NCI-H345 treated with DMSO at 0.1 percent for 48 hours (cell line): ENCODE results near the gene GABBR1.

Experiments
- DNase-seq: peaks from one replicate; lab custom pipeline; 2025; ENCODE audit not compliant: unreplicated experiment; lab: John Stamatoyannopoulos, UW

Gene GABBR1

GRCh38 chr6:29528988-29529560, 103.9 kb downstream of the GABBR1 start:
- DNase-seq, result no peak

GRCh38 chr6:29528300-29528931, 104.6 kb downstream of the GABBR1 start:
- DNase-seq, result no peak

- DNase-seq, result no peak
Measured at GRCh38 chr6:29527564-29527963, 105.4 kb downstream of the GABBR1 start.

DNA sequence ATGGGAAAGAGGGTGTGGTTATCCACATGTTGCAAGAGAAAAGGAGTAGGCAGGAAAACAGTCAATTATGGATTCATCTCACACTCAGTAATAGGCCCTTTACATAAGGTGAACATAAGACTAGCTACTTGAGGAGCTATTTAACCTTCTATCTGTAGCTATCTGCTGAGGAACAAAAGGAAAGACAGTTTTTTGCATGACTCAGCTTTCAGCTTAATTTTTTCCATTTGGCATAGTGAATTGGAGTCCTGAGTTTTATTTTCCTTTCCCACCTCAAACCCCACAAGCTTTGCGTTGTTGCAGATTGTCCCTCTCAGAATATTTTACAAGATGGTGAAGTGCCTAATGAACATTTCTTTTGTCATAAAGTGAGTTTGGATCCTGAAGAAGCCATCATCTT, 105.9 kb downstream of the GABBR1 start:
- no peak for DNase-seq

GRCh38 chr6:29525311-29525639, 107.7 kb downstream of the GABBR1 start:
- DNase-seq, result no peak

DNA sequence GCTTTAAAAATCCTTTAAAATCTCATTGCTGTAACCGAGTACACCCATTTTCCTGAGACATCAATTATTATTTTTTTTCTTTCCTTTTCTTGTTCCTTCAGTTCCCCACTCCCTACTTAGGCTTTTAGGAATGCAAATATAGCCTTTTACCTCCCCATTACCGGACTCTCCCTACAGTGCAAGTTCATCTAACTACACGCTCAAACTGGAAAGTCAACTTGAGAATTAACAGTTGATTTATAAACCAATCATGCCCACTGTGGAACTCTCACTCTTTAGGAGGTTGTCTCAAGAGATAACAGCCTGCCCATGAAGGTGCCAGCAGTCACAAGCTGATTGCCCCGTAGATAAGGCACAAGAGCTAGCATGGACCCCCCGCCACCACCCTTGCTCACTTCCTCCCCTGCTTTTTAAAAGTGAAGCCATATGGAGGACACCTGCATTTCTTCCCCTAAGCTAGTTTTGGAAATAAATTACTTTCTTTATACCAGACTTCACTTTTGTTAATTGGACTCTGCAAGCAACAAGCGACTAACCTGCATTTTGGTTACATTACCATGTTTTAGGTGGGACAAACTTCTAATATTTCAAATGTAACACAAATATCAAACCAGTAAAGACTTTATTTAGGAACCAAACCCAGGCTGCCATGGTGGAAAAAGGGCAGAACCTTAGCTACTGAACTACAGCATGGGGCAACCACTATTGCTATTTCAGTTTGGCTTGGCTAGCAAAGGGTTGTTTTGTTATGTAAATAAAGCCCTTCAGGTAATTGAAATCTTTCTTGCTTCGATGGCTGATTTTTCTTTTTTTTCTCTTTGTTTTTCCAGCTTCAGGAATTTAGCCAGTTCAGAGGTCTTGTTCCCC, 108.3 kb downstream of the GABBR1 start:
- DNase-seq, result no peak

DNA sequence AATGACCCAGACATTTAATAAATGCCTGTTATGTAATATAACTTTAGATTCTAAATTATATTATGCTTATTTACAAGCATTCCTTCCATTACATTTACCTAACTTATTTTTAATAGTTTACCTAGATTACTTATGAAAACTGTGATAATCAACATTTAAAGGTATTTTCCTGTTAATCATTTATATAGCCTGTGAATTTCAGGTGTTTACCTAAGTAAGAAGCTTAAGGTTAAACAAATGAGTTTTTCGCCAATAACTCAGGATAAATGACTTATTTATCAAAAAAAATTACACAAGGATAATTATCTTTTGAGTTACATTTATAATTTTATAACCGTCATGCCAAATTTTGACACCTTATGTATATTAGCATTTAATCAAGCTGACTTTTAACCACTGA, 108.9 kb downstream of the GABBR1 start:
- no peak for DNase-seq

- no peak for DNase-seq
Measured at GRCh38 chr6:29522227-29522626, 110.8 kb downstream of the GABBR1 start.

DNA sequence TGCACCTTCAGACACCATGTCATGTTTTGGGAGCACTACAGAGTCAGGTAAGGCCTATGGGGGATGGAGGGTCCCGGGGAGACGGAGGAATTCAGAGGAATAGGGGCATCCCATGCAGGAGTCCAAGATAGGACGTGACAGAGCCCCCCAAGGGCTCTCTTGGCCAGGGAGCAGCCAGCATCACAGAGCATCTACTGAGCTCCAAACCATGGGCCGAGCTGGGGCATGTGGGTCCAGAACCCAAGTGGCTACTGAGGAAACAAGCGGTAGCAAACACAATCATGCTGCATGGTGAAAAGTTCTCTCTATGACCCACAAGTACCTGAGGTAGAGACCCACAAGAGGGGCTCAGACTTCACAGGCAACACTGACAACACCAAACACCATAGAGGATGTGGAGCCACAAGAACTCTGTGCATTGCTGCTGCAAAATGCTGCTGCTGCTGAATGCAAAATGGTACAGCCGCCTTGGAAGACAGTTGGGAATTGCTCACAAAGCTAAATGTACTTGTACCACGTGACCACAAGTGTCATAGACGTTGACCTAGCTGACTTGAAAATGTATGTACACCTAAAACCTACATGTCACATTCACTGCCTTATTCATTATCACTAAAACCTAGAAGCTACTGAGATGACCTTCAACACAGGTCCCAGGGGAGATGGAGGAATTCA, 111.8 kb downstream of the GABBR1 start:
- DNase-seq, result no peak

- DNase-seq, result no peak
Measured at GRCh38 chr6:29520232-29520631, 112.8 kb downstream of the GABBR1 start.

DNA sequence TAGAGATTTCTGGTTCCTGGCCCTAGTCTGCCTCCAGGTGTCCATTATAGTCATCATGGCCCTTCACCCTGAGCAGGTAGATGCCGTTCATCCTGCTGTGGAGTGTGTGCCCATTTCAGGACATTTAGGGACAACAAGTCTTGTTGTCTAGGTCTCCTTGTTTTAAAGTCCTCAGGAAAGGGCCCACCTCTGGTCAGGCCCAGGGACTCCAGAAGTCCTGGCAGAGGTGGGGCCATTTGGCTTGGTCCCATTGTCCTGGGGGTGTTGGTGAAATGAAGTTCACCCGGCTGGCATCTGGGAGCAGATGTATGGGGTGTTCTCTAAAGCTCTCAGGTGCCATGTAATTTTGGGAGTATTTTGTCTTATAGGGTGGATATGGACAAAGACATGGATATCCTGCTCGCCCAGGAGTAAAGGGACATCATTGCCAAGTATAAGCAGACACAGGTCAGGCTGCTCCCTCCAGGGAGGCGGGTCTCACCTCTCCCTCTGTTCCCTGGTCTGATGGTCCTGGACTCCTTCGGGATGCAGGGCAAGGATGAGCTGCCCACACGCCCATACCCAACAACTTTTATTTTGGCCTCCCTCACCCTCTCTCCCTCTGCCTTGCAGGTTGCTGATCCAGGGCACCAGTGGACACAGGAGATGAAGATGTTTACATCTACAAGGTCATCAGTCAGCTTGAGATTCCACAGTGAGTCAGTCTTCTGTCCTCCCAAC, 113.5 kb downstream of the GABBR1 start:
- no peak for DNase-seq

GRCh38 chr6:29517728-29518440, 115.1 kb downstream of the GABBR1 start:
- no peak for DNase-seq

GRCh38 chr6:29517245-29517644, 115.7 kb downstream of the GABBR1 start:
- DNase-seq, result no peak

DNA sequence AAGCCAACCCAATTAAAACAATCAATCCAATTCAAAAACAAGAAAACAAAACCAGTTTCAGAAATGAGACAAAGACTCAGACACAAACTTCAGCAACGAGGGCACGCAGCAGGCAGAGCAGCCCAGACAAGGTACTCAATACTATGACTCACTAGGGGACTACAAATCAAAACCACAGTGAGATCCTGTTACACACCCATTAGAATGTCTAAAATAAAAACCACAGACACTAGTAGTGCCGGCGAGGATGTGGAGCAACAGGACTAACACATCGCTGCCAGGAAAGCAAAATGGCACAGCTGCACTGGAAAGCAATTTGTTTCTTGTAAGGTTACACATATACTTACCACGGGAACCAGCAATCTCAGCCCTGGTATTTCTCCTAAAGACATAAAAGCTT, 116.9 kb downstream of the GABBR1 start:
- DNase-seq, result no peak

- no peak for DNase-seq
Measured at GRCh38 chr6:29510746-29511300, 122.2 kb downstream of the GABBR1 start.

GRCh38 chr6:29510202-29510601, 122.8 kb downstream of the GABBR1 start:
- no peak for DNase-seq
